GM23338 (cell line): ENCODE measurements around the gene KCTD2. TPM values are rescaled to one million over a fixed set of nuclear protein-coding genes. Genes with fewer than 3 reads are reported as not detected.

Experiments used
- ATAC-seq: fragments of 200-7000 bp; cut with Tn5 transposase; 3 replicates; pipeline ENCODE4 v1.9.1; 2020
- DNase-seq: peaks from one replicate; pipeline ENCODE4 v3.0.0-alpha.2; 2015; ENCODE audit warnings: low spot score
- H2AFZ ChIP-seq: fragments of 200-600 bp; sonication (generic); 2 replicates; pipeline ENCODE4 v1.8.0; 2016; ENCODE audit warnings: antibody characterized with exemption, mild to moderate bottlenecking, moderate library complexity
- H3F3A ChIP-seq: fragments of 200-600 bp; sonication (generic); replicated peaks from 2 replicates; pipeline ENCODE4 v1.8.0; 2017; ENCODE audit warnings: antibody characterized with exemption, mixed run types, low read depth
- H3K27ac ChIP-seq: fragments of 200-600 bp; sonication (generic); 2 replicates; pipeline ENCODE4 v1.6.1; 2016; ENCODE audit warnings: low read depth
- H3K27me3 ChIP-seq: fragments of 200-600 bp; sonication (generic); 2 replicates; pipeline ENCODE4 v1.8.0; 2016; ENCODE audit warnings: mild to moderate bottlenecking, mixed run types, moderate library complexity; ENCODE audit not compliant: insufficient read depth
- H3K36me3 ChIP-seq: fragments of 200-600 bp; sonication (generic); 2 replicates; pipeline ENCODE4 v1.8.0; 2016; ENCODE audit warnings: mild to moderate bottlenecking; ENCODE audit not compliant: insufficient read depth
- H3K4me1 ChIP-seq: fragments of 200-600 bp; sonication (generic); 2 replicates; pipeline ENCODE4 v1.8.0; 2016; ENCODE audit warnings: mild to moderate bottlenecking, moderate library complexity; ENCODE audit not compliant: insufficient read depth
- H3K4me2 ChIP-seq: fragments of 200-600 bp; sonication (generic); 2 replicates; pipeline ENCODE4 v1.7.1; 2017; ENCODE audit warnings: mixed run types
- H3K4me3 ChIP-seq: fragments of 200-600 bp; sonication (generic); 2 replicates; pipeline ENCODE4 v1.6.1; 2016; ENCODE audit warnings: mixed run types
- H3K79me2 ChIP-seq: fragments of 200-600 bp; sonication (generic); replicated peaks from 2 replicates; pipeline ENCODE4 v1.8.0; 2017; ENCODE audit warnings: mild to moderate bottlenecking; ENCODE audit not compliant: insufficient read depth
- H3K9me2 ChIP-seq: fragments of 200-600 bp; sonication (generic); 2 replicates; pipeline ENCODE4 v1.8.0; 2017; ENCODE audit not compliant: insufficient read depth
- H4K20me1 ChIP-seq: fragments of 200-600 bp; sonication (generic); replicated peaks from 2 replicates; pipeline ENCODE4 v1.8.0; 2017; ENCODE audit warnings: mild to moderate bottlenecking; ENCODE audit not compliant: insufficient read depth
- H3K27ac Mint-ChIP-seq: 2 replicates; pipeline ENCODE4 v1.8.0; 2020; ENCODE audit warnings: inconsistent platforms, mild to moderate bottlenecking, moderate library complexity, mixed read lengths
- H3K27me3 Mint-ChIP-seq: 3 replicates; pipeline ENCODE4 v1.8.0; 2022; ENCODE audit warnings: low read depth, mild to moderate bottlenecking, moderate library complexity, mixed read lengths, inconsistent platforms; ENCODE audit not compliant: insufficient read depth, poor library complexity
- H3K36me3 Mint-ChIP-seq: 3 replicates; pipeline ENCODE4 v1.8.0; 2021; ENCODE audit warnings: low read depth, mild to moderate bottlenecking, inconsistent platforms, moderate library complexity, mixed read lengths
- H3K4me1 Mint-ChIP-seq: 3 replicates; pipeline ENCODE4 v1.8.0; 2020; ENCODE audit warnings: mild to moderate bottlenecking, inconsistent platforms, mixed read lengths
- H3K4me3 Mint-ChIP-seq: 3 replicates; pipeline ENCODE4 v1.8.0; 2021; ENCODE audit warnings: moderate library complexity, mild to moderate bottlenecking, inconsistent platforms, mixed read lengths
- H3K9me3 Mint-ChIP-seq: 3 replicates; pipeline ENCODE4 v1.8.0; 2020; ENCODE audit warnings: moderate library complexity, mild to moderate bottlenecking, inconsistent platforms, mixed read lengths
- CREB1 ChIP-seq: fragments of 250-450 bp; sonication (Bioruptor Pico); IDR thresholded peaks from 2 replicates; pipeline ENCODE4 v1.5.0; 2020; ENCODE audit warnings: low read depth, mild to moderate bottlenecking, moderate library complexity
- EZH2 ChIP-seq: fragments of 200-600 bp; sonication (generic); IDR thresholded peaks from one replicate; pipeline ENCODE4 v1.8.0; 2017; ENCODE audit warnings: antibody characterized with exemption, mild to moderate bottlenecking, low read depth; ENCODE audit not compliant: unreplicated experiment
- EZH2phosphoT487 ChIP-seq: fragments of 200-600 bp; sonication (generic); IDR thresholded peaks from one replicate; pipeline ENCODE4 v1.8.1; 2018; ENCODE audit warnings: antibody characterized with exemption; ENCODE audit not compliant: unreplicated experiment
- JUNB ChIP-seq: IDR thresholded peaks from one replicate; pipeline ENCODE4 v1.6.1; 2016; ENCODE audit warnings: antibody characterized with exemption; ENCODE audit not compliant: unreplicated experiment
- NANOG ChIP-seq: IDR thresholded peaks from 2 replicates; pipeline ENCODE4 v1.6.1; 2016; ENCODE audit warnings: antibody characterized with exemption, borderline replicate concordance
- POLR2AphosphoS5 ChIP-seq: IDR thresholded peaks from 2 replicates; pipeline ENCODE4 v1.6.1; 2016; ENCODE audit warnings: antibody characterized with exemption, low read depth
- STAT1 ChIP-seq: IDR thresholded peaks from one replicate; pipeline ENCODE4 v1.6.1; 2016; ENCODE audit warnings: antibody characterized with exemption; ENCODE audit not compliant: unreplicated experiment
- ZNF114 ChIP-seq: fragments of 250-450 bp; sonication (Bioruptor Pico); IDR thresholded peaks from 2 replicates; pipeline ENCODE4 v1.5.0; 2020; ENCODE audit warnings: mild to moderate bottlenecking, moderate library complexity
- ZNF331 ChIP-seq: fragments of 250-450 bp; sonication (Bioruptor Pico); IDR thresholded peaks from 2 replicates; pipeline ENCODE4 v1.5.0; 2020; ENCODE audit warnings: low read depth, mild to moderate bottlenecking, moderate library complexity
- polyA plus RNA-seq: library from polyadenylated mRNA; unstranded; fragments of >200 nt; fragmentation: Nextera tagmentation; extraction: Ambion mirVana; gene quantifications from 2 replicates; pipeline ENCODE4 v1.2.1, GENCODE V29; 2016
- total RNA-seq: library from RNA; depleted of rRNA; stranded (reverse); fragments of >200 nt; shearing (Covaris generic); gene quantifications from 2 replicates; pipeline ENCODE4 v1.2.3, GENCODE V29; 2014
- TF ChIP-seq, protein P1 (sequence below): IDR thresholded peaks from 2 replicates; pipeline ENCODE4 v1.6.1; 2016; ENCODE audit warnings: antibody characterized with exemption
- TF ChIP-seq, protein P2 (sequence below): IDR thresholded peaks from one replicate; pipeline ENCODE4 v1.6.1; 2018; ENCODE audit warnings: antibody characterized with exemption; ENCODE audit not compliant: unreplicated experiment
- TF ChIP-seq, protein P3 (sequence below): fragments of 250-450 bp; sonication (Bioruptor Pico); IDR thresholded peaks from 2 replicates; pipeline ENCODE4 v1.5.0; 2020; ENCODE audit warnings: mild to moderate bottlenecking, moderate library complexity
- TF ChIP-seq, protein P4 (sequence below), 2 experiments: fragments of 200-600 bp in 1 of 2; sonication (generic) in 1 of 2; conservative IDR thresholded peaks; 2 replicates each; pipeline versions ENCODE4 v1.5.1 to v1.6.1; 2016 to 2017; ENCODE audit warnings: antibody characterized with exemption in 2 of 2, low read depth in 2 of 2, mild to moderate bottlenecking in 2 of 2, moderate library complexity in 1 of 2

Gene KCTD2
- total and polyA plus RNA-seq, 2 experiments from 2014 or later = 7.4 to 30.0 TPM

DNA sequence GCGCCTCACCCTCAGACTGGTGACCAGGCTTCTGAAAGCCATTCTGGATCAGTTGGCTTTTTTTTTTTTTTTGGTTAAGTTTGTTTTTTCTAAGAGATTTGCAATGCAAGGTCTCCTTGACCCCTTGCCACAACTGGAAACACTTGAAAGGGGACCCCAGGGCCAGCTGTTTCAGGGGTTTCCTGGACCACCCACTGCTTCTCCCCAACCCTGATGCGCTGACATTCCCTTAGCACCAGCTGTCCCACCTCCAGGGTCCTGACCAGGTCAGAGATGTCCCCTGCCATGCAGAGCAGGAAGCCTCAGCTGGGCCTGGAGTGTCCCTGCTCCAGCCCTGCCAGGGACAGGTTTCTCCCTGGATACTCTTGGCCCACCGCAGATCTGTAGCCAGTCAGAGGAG, 42.7 kb upstream of the KCTD2 start:
- Mint-ChIP-seq H3K4me1 (peaks cover 2% of the 10 kb centered on the region; the same call in 1 of the 3 replicates), H3K9me3 (no peaks in the 10 kb centered on the region; the same call in 2 of the 3 replicates), H3K27me3 (peaks cover 6% of the 10 kb centered on the region), H3K4me3 (no peak overlapping the region), H3K27ac (no peak overlapping the region), H3K36me3 (peaks cover 14% of the 10 kb centered on the region)
- Histone ChIP-seq H3K9me2 (no peaks in the 10 kb centered on the region), H3K27me3 (no peaks in the 10 kb centered on the region), H3K27ac (no peak overlapping the region), H4K20me1 (no peaks in the 10 kb centered on the region; the same call in 1 of the 2 replicates), H3K79me2 (no peaks in the 10 kb centered on the region), H3K36me3 (peaks cover 3% of the 10 kb centered on the region; the same call in 1 of the 2 replicates), H3K4me3 (no peak overlapping the region), H3K4me1 (peaks cover 4% of the 10 kb centered on the region; the same call in 1 of the 2 replicates), H3K4me2 (no peak overlapping the region), H2AFZ (no peak overlapping the region), H3F3A (no peaks in the 10 kb centered on the region)
- ATAC-seq (no peak), DNase-seq (no peak)
- TF ChIP-seq JUNB (no peak), EZH2 (no peak), POLR2AphosphoS5 (no peak), EZH2phosphoT487 (no peak), ZNF331 (CRISPR knock-in tag) (no peak), CREB1 (CRISPR knock-in tag) (no peak), STAT1 (no peak), ZNF114 (CRISPR knock-in tag) (no peak), NANOG (no peak)
- TF ChIP-seq, protein P1, sequence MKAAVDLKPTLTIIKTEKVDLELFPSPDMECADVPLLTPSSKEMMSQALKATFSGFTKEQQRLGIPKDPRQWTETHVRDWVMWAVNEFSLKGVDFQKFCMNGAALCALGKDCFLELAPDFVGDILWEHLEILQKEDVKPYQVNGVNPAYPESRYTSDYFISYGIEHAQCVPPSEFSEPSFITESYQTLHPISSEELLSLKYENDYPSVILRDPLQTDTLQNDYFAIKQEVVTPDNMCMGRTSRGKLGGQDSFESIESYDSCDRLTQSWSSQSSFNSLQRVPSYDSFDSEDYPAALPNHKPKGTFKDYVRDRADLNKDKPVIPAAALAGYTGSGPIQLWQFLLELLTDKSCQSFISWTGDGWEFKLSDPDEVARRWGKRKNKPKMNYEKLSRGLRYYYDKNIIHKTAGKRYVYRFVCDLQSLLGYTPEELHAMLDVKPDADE = no peak
- TF ChIP-seq, protein P2, sequence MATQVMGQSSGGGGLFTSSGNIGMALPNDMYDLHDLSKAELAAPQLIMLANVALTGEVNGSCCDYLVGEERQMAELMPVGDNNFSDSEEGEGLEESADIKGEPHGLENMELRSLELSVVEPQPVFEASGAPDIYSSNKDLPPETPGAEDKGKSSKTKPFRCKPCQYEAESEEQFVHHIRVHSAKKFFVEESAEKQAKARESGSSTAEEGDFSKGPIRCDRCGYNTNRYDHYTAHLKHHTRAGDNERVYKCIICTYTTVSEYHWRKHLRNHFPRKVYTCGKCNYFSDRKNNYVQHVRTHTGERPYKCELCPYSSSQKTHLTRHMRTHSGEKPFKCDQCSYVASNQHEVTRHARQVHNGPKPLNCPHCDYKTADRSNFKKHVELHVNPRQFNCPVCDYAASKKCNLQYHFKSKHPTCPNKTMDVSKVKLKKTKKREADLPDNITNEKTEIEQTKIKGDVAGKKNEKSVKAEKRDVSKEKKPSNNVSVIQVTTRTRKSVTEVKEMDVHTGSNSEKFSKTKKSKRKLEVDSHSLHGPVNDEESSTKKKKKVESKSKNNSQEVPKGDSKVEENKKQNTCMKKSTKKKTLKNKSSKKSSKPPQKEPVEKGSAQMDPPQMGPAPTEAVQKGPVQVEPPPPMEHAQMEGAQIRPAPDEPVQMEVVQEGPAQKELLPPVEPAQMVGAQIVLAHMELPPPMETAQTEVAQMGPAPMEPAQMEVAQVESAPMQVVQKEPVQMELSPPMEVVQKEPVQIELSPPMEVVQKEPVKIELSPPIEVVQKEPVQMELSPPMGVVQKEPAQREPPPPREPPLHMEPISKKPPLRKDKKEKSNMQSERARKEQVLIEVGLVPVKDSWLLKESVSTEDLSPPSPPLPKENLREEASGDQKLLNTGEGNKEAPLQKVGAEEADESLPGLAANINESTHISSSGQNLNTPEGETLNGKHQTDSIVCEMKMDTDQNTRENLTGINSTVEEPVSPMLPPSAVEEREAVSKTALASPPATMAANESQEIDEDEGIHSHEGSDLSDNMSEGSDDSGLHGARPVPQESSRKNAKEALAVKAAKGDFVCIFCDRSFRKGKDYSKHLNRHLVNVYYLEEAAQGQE = no peak
- TF ChIP-seq, protein P3, sequence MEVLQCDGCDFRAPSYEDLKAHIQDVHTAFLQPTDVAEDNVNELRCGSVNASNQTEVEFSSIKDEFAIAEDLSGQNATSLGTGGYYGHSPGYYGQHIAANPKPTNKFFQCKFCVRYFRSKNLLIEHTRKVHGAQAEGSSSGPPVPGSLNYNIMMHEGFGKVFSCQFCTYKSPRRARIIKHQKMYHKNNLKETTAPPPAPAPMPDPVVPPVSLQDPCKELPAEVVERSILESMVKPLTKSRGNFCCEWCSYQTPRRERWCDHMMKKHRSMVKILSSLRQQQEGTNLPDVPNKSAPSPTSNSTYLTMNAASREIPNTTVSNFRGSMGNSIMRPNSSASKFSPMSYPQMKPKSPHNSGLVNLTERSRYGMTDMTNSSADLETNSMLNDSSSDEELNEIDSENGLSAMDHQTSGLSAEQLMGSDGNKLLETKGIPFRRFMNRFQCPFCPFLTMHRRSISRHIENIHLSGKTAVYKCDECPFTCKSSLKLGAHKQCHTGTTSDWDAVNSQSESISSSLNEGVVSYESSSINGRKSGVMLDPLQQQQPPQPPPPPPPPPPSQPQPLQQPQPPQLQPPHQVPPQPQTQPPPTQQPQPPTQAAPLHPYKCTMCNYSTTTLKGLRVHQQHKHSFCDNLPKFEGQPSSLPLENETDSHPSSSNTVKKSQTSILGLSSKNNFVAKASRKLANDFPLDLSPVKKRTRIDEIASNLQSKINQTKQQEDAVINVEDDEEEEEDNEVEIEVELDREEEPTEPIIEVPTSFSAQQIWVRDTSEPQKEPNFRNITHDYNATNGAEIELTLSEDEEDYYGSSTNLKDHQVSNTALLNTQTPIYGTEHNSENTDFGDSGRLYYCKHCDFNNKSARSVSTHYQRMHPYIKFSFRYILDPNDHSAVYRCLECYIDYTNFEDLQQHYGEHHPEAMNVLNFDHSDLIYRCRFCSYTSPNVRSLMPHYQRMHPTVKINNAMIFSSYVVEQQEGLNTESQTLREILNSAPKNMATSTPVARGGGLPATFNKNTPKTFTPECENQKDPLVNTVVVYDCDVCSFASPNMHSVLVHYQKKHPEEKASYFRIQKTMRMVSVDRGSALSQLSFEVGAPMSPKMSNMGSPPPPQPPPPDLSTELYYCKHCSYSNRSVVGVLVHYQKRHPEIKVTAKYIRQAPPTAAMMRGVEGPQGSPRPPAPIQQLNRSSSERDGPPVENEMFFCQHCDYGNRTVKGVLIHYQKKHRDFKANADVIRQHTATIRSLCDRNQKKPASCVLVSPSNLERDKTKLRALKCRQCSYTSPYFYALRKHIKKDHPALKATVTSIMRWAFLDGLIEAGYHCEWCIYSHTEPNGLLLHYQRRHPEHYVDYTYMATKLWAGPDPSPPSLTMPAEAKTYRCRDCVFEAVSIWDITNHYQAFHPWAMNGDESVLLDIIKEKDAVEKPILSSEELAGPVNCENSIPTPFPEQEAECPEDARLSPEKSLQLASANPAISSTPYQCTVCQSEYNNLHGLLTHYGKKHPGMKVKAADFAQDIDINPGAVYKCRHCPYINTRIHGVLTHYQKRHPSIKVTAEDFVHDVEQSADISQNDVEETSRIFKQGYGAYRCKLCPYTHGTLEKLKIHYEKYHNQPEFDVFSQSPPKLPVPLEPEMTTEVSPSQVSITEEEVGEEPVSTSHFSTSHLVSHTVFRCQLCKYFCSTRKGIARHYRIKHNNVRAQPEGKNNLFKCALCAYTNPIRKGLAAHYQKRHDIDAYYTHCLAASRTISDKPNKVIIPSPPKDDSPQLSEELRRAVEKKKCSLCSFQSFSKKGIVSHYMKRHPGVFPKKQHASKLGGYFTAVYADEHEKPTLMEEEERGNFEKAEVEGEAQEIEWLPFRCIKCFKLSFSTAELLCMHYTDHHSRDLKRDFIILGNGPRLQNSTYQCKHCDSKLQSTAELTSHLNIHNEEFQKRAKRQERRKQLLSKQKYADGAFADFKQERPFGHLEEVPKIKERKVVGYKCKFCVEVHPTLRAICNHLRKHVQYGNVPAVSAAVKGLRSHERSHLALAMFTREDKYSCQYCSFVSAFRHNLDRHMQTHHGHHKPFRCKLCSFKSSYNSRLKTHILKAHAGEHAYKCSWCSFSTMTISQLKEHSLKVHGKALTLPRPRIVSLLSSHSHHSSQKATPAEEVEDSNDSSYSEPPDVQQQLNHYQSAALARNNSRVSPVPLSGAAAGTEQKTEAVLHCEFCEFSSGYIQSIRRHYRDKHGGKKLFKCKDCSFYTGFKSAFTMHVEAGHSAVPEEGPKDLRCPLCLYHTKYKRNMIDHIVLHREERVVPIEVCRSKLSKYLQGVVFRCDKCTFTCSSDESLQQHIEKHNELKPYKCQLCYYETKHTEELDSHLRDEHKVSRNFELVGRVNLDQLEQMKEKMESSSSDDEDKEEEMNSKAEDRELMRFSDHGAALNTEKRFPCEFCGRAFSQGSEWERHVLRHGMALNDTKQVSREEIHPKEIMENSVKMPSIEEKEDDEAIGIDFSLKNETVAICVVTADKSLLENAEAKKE (CRISPR knock-in tag) = no peak
- TF ChIP-seq, protein P4, sequence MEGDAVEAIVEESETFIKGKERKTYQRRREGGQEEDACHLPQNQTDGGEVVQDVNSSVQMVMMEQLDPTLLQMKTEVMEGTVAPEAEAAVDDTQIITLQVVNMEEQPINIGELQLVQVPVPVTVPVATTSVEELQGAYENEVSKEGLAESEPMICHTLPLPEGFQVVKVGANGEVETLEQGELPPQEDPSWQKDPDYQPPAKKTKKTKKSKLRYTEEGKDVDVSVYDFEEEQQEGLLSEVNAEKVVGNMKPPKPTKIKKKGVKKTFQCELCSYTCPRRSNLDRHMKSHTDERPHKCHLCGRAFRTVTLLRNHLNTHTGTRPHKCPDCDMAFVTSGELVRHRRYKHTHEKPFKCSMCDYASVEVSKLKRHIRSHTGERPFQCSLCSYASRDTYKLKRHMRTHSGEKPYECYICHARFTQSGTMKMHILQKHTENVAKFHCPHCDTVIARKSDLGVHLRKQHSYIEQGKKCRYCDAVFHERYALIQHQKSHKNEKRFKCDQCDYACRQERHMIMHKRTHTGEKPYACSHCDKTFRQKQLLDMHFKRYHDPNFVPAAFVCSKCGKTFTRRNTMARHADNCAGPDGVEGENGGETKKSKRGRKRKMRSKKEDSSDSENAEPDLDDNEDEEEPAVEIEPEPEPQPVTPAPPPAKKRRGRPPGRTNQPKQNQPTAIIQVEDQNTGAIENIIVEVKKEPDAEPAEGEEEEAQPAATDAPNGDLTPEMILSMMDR (conservative IDR thresholded peaks at IDR 0.05; ENCODE audit: low read depth in 2 of 2) = no peak
